ENCODE measurements around the gene CCDC117.

DNA sequence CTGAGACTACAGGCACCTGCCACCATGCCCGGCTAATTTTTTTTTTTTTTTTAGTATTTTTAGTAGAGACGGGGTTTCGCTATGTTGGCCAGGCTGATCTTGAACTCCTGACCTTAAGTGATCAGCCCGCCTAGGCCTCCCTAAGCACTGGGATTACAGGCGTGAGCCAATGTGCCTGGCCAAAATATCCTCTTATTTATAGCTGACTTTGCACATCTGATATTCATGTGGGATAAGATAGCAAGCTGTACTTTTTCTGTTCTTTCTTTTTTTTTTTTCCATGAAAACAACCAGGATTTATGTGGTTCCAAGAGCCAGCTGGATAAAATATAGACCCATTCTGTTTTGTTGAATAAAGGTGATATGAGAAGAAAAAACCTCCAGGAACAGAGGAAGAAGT is 40.0 kb downstream of the CCDC117 start:
- TF ChIP-seq, protein P1, sequence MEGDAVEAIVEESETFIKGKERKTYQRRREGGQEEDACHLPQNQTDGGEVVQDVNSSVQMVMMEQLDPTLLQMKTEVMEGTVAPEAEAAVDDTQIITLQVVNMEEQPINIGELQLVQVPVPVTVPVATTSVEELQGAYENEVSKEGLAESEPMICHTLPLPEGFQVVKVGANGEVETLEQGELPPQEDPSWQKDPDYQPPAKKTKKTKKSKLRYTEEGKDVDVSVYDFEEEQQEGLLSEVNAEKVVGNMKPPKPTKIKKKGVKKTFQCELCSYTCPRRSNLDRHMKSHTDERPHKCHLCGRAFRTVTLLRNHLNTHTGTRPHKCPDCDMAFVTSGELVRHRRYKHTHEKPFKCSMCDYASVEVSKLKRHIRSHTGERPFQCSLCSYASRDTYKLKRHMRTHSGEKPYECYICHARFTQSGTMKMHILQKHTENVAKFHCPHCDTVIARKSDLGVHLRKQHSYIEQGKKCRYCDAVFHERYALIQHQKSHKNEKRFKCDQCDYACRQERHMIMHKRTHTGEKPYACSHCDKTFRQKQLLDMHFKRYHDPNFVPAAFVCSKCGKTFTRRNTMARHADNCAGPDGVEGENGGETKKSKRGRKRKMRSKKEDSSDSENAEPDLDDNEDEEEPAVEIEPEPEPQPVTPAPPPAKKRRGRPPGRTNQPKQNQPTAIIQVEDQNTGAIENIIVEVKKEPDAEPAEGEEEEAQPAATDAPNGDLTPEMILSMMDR (IDR thresholded peaks at IDR 0.05): no peak
- TF ChIP-seq POLR2AphosphoS5 (IDR thresholded peaks at IDR 0.05; ENCODE audit: low read depth, low read length): no peak

Data from Panc1 (cell line).